OCI-LY7 (cell line): ENCODE measurements around the gene ITPKA.

ENCODE experiments used
- CTCF ChIP-seq: fragments of 200-600 bp; sonication (generic); conservative IDR thresholded peaks from 2 replicates; pipeline ENCODE4 v1.5.1; 2014; ENCODE audit warnings: mild to moderate bottlenecking, antibody characterized with exemption, low read length, moderate library complexity, mixed read lengths
- EZH2phosphoT487 ChIP-seq: fragments of 200-600 bp; sonication (generic); IDR thresholded peaks from 2 replicates; pipeline ENCODE4 v1.6.1; 2018; ENCODE audit warnings: low read depth, borderline replicate concordance, mild to moderate bottlenecking, mixed run types, antibody characterized with exemption, low read length, moderate library complexity, mixed read lengths

GRCh38 chr15:41482110-41482877, 11.4 kb upstream of the ITPKA start:
- TF ChIP-seq CTCF (no peak), EZH2phosphoT487 (no peak)
